GM12878 (cell line): ENCODE measurements around the gene DENND10. TPM values are rescaled to one million over a fixed set of nuclear protein-coding genes. Genes with fewer than 3 reads are reported as not detected.
A peak's percentile ranks its signal among the peaks of the same experiment; 100 is the strongest.

Experiments
- ATAC-seq: fragments of 200-7000 bp; cut with Tn5 transposase; 3 replicates; pipeline ENCODE4 v1.9.1; 2020; ENCODE audit warnings: mild to moderate bottlenecking, moderate library complexity
- BruUV-seq: library from RNA; stranded (reverse); fragments of 400-500 nt; replicated peaks from 2 replicates; lab custom pipeline; 2021; lab: Mats Ljungman, UMichigan
- CTCF ChIA-PET: fragments of 300-600 bp; sonication (Branson Sonifier 250); formaldehyde crosslinking; extraction: SDS; loops from one replicate; lab custom pipeline; 2021; ENCODE audit warnings: inconsistent platforms; lab: Yijun Ruan, JAX
- POLR2A ChIA-PET: fragments of 350-600 bp; formaldehyde crosslinking; extraction: SDS; loops from one replicate; lab custom pipeline; 2021; ENCODE audit warnings: inconsistent platforms; lab: Charles Lee
- RAD21 ChIA-PET: fragments of 300-600 bp; sonication (Branson Sonifier 250); formaldehyde crosslinking; loops from one replicate; lab custom pipeline; 2023; ENCODE audit warnings: antibody characterized with exemption; ENCODE audit not compliant: unreplicated experiment; lab: Charles Lee
- SMC1A ChIA-PET: fragments of 300-600 bp; sonication (Branson Sonifier 250); formaldehyde crosslinking; loops from one replicate; lab custom pipeline; 2023; ENCODE audit not compliant: unreplicated experiment, uncharacterized antibody; lab: Charles Lee
- DNase-seq: peaks from one replicate; pipeline ENCODE4 v3.0.0-alpha.2; 2011; ENCODE audit warnings: low read depth, low spot score
- FAIRE-seq: peaks from 3 replicates; lab custom pipeline; 2011; peaks lifted over from hg19 to GRCh38; lab: Jason Lieb, UNC
- H2AFZ ChIP-seq: 2 replicates; pipeline ENCODE4 v1.6.0; 2011; ENCODE audit warnings: low read depth, low read length, control low read depth; ENCODE audit not compliant: control insufficient read depth
- H3K27ac ChIP-seq: 2 replicates; pipeline ENCODE4 v1.5.1; 2011; ENCODE audit warnings: control low read depth; ENCODE audit not compliant: control insufficient read depth, insufficient read depth
- H3K27me3 ChIP-seq, 2 experiments: replicated peaks in 1 of 2; 2 replicates each; pipeline versions ENCODE4 v1.6.0 to v1.6.1; 2011; ENCODE audit warnings: low read length in 1 of 2; ENCODE audit not compliant: control insufficient read depth in 2 of 2, insufficient read depth in 2 of 2
- H3K36me3 ChIP-seq, 2 experiments: 2 replicates each; pipeline ENCODE4 v1.5.1; 2011; ENCODE audit warnings: low read length in 1 of 2; ENCODE audit not compliant: control insufficient read depth in 2 of 2, insufficient read depth in 2 of 2
- H3K4me1 ChIP-seq: 2 replicates; pipeline ENCODE4 v1.6.1; 2011; ENCODE audit warnings: mild to moderate bottlenecking, low read length, moderate library complexity, mixed read lengths; ENCODE audit not compliant: control insufficient read depth, insufficient read depth
- H3K4me2 ChIP-seq: 2 replicates; pipeline ENCODE4 v1.6.0; 2011; ENCODE audit warnings: control low read depth; ENCODE audit not compliant: control insufficient read depth, insufficient read depth
- H3K4me3 ChIP-seq: fragments of 200-600 bp; sonication (generic); 2 replicates; pipeline ENCODE4 v1.5.1; 2016
- H3K79me2 ChIP-seq: 2 replicates; pipeline ENCODE4 v1.6.0; 2011; ENCODE audit warnings: low read length; ENCODE audit not compliant: control insufficient read depth, insufficient read depth
- H3K9ac ChIP-seq: 2 replicates; pipeline ENCODE4 v1.8.0; 2011; ENCODE audit warnings: low read length, control low read depth, mixed read lengths; ENCODE audit not compliant: control insufficient read depth, insufficient read depth
- H3K9me3 ChIP-seq: replicated peaks from 3 replicates; pipeline ENCODE4 v1.5.1; 2011; ENCODE audit warnings: mild to moderate bottlenecking, low read length; ENCODE audit not compliant: control insufficient read depth, insufficient read depth
- H4K20me1 ChIP-seq: 2 replicates; pipeline ENCODE4 v1.6.0; 2011; ENCODE audit not compliant: control insufficient read depth, insufficient read depth
- ESRRA ChIP-seq: IDR thresholded peaks from 2 replicates; pipeline ENCODE4 v1.6.1; 2012; ENCODE audit warnings: mild to moderate bottlenecking, low read length, improper control_type of control experiment
- FOXM1 ChIP-seq: IDR thresholded peaks from 2 replicates; pipeline ENCODE4 v1.6.1; 2012; ENCODE audit warnings: low read depth, mild to moderate bottlenecking, inconsistent platforms, low read length, moderate library complexity
- KDM1A ChIP-seq: fragments of 200-600 bp; sonication (generic); IDR thresholded peaks from 2 replicates; pipeline ENCODE4 v1.6.1; 2016; ENCODE audit warnings: borderline replicate concordance
- MEF2A ChIP-seq: IDR thresholded peaks from 2 replicates; pipeline ENCODE4 v1.6.1; 2011; ENCODE audit warnings: low read depth, mild to moderate bottlenecking, low read length, moderate library complexity; ENCODE audit not compliant: insufficient read depth
- PAX5 ChIP-seq: IDR thresholded peaks from 2 replicates; pipeline ENCODE4 v1.6.1; 2011; ENCODE audit warnings: low read depth, low read length, borderline replicate concordance
- RELA ChIP-seq: fragments of 450-650 bp; IDR thresholded peaks from 2 replicates; pipeline ENCODE4 v1.8.0; 2014; ENCODE audit warnings: borderline replicate concordance; ENCODE audit not compliant: partially characterized antibody
- SMAD5 ChIP-seq: IDR thresholded peaks from 2 replicates; pipeline ENCODE4 v1.6.1; 2016; ENCODE audit warnings: antibody characterized with exemption, low read depth
- SREBF1 ChIP-seq: IDR thresholded peaks from 2 replicates; pipeline ENCODE4 v1.6.1; 2012; ENCODE audit warnings: mild to moderate bottlenecking, low read length
- STAT3 ChIP-seq: IDR thresholded peaks from 2 replicates; pipeline ENCODE4 v1.6.1; 2011; ENCODE audit warnings: low read depth, low read length, improper control_type of control experiment
- SUZ12 ChIP-seq: fragments of 200-600 bp; sonication (generic); IDR thresholded peaks from one replicate; pipeline ENCODE4 v1.6.1; 2018; ENCODE audit warnings: antibody characterized with exemption, mild to moderate bottlenecking; ENCODE audit not compliant: unreplicated experiment
- WGBS: methylation state at CpG from one replicate; pipeline ENCODE4 v1.1.6; 2016; ENCODE audit warnings: low lambda C conversion rate; ENCODE audit not compliant: insufficient replicate concordance, insufficient coverage; ENCODE audit errors: missing lambda C conversion rate; 5-methylcytosine and 5-hydroxymethylcytosine counted together
- in situ Hi-C: fragments of 300-500 bp; cut with MboI; formaldehyde crosslinking; loops from 9 replicates; pipeline ENCODE4 v1.14.3; 2018; ENCODE audit warnings: mixed read lengths
- intact Hi-C: fragments of 100-400 bp; cut with micrococcal nuclease; formaldehyde crosslinking; loops from one replicate; pipeline ENCODE4 v1.14.2; 2022; ENCODE audit not compliant: unreplicated experiment
- polyA plus RNA-seq, 11 experiments: library from polyadenylated mRNA; depleted of rRNA in 4 of 11; unstranded in 6 of 11; stranded (reverse) in 5 of 11; fragments of >200 nt; fragmentation: Nextera tagmentation in 4 of 11; fragmentation: Illumina TruSeq in 1 of 11; extraction: Ambion mirVana in 4 of 11; extraction: Trizol in 1 of 11; gene quantifications; 1 replicate in 1 of 11; 2 replicates in 10 of 11; pipeline versions ENCODE4 v1.2.1 to v1.2.3, GENCODE V29; 2011 to 2016; ENCODE audit warnings: inconsistent platforms in 2 of 11, missing spikeins in 2 of 11, low read depth in 1 of 11
- total RNA-seq, 4 experiments: library from RNA; depleted of rRNA in 3 of 4; stranded (reverse); fragments of >200 nt in 3 of 4; fragmentation: Illumina TruSeq in 1 of 4; extraction: Trizol in 1 of 4; gene quantifications; 2 replicates each; pipeline versions ENCODE4 v1.2.1 to v1.2.3, GENCODE V29; 2013 to 2021
- TF ChIP-seq, protein P1 (sequence below): fragments of 450-650 bp; formaldehyde crosslinking; IDR thresholded peaks from 2 replicates; pipeline ENCODE4 v1.5.0; 2022; ENCODE audit warnings: mild to moderate bottlenecking, missing genetic modification characterization

The DENND10 gene
- total and polyA plus RNA-seq, 10 of the 15 experiments (the other 5 are each of a cell fraction or from before 2014, with no cell fraction given): 21.5 to 39.8 (median 26.2) TPM

DNA sequence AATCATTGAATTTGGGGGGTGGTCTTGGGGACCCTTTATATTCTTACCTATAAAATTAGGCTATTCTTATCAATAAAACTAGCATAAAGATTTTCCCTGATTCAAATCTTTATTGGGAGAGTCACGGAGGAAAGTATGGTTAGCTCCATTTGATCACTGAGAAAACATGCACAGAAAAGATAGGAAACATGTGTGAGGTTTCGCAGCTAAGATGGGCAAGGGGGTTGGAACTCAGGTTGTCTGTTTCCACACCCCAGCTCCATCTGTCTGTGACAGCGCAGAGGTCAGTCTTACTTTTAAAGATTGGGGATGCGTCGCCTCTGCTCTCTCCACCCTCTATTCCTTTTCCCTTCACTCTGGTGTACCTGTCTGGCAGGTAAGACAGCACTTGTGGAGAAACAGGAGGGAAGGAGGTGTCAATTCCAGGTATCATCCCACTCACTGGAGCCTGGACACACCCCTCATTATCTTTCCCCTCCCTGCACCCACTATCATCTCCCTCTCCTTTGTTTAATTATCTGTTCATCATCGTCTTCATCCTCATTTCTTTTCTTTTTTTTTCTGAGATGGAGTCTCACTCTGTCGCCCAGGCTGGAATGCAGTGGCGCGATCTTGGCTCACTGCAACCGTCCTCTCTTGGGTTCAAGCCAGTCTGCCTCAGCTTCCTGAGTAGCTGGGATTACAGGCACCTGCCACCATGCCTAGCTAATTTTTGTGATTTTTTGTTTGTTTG lies 2.4 kb upstream of the DENND10 start:
- Histone ChIP-seq H3K9ac (no peak overlapping the region), H3K27ac (no peak overlapping the region), H3K4me1 (peaks cover 5% of the 10 kb centered on the region), H3K27me3 (no peaks in the 10 kb centered on the region), H3K4me3 (no peak overlapping the region), H3K9me3 (no peaks in the 10 kb centered on the region), H3K79me2 (peaks cover 6% of the 10 kb centered on the region), H4K20me1 (no peaks in the 10 kb centered on the region), H3K36me3 (no peaks in the 10 kb centered on the region), H2AFZ (no peak overlapping the region; the same call in 1 of the 2 replicates), H3K4me2 (no peak overlapping the region; the same call in 1 of the 2 replicates)
- ChIA-PET RAD21 (interaction anchor here (0.8 to 1.8 kb wide), 3 partner anchors 14 to 19 kb away, joined by 3 to 6 read pairs (median 4); no protein-coding TSS in a partner anchor), CTCF (interaction anchor here (1.1 to 1.4 kb wide), 2 partner anchors 15 to 106 kb away, joined by 4 read pairs; partner anchors contain the start of gene GRK5), SMC1A (interaction anchor here (0.7 to 2.1 kb wide), 6 partner anchors 10 to 63 kb away, joined by 3 to 6 read pairs (median 3); no protein-coding TSS in a partner anchor), POLR2A (interaction anchor here (0.6 to 2.9 kb wide), 7 partner anchors 19 to 63 kb away, joined by 3 to 12 read pairs (median 7); partner anchors contain the start of genes EIF3A and SFXN4)
- FAIRE-seq: no peak
- 68% methylated on average over 10 of the region's 10 CpGs for WGBS
- TF ChIP-seq KDM1A (no peak), SMAD5 (no peak), SUZ12 (no peak)
- intact Hi-C loops: no loop called here
- DNase-seq: no peak
- no TSS peak for BruUV-seq
- no peak for ATAC-seq
- in situ Hi-C loops: no loop called here

DNA sequence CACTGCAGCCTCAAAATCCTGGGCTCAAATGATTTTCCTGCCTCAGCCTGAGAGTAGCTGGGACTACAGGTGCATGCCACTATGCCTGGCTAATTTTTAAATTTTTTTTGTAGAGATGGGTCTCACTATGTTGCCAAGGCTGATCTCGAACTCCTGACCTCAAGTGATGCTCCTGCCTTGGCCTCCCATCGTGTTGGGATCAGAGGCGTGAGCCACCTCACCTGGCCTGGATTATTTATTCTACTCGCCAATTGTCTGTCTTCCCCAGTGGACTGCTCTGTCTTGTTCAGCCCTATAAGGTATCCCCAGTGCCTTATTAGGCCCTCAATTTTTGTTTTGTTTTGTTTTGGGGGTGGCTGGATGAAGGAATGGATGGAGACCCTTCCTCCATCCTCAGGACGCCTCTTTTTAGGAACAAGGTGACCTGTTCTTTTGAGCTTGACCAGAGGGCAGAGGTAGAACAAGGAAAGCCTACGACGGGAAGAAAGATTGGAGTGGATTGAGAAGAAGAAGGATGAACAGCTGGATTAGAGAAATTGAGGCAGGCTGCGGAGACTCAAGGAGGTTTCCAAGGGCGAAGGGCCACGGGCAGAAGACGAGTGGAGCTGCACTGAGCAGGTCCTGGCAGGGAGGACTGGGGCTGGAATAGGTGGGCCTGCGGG lies 541 bp upstream of the DENND10 start:
- in situ Hi-C loops (no loop called here), intact Hi-C loops (no loop called here)
- ChIA-PET CTCF (interaction anchor here (1.0 to 1.1 kb wide), 3 partner anchors 17 to 340 kb away, joined by 3 to 4 read pairs (median 3); partner anchors contain the start of gene SFXN4), POLR2A (interaction anchor here (0.5 to 2.9 kb wide), 10 partner anchors 8 to 367 kb away, joined by 3 to 12 read pairs (median 4); partner anchors contain the start of gene SFXN4), SMC1A (interaction anchor here (0.7 to 2.5 kb wide), 3 partner anchors 10 to 28 kb away, joined by 3 to 9 read pairs (median 3); no protein-coding TSS in a partner anchor), RAD21 (interaction anchor here (0.7 to 1.9 kb wide), 5 partner anchors 9 to 28 kb away, joined by 3 to 8 read pairs (median 4); no protein-coding TSS in a partner anchor)
- H3K79me2 ChIP-seq: peaks cover 6% of the 10 kb centered on the region
- peaks cover 5% of the 10 kb centered on the region for H3K4me1 ChIP-seq
- H3K4me2 ChIP-seq: no peak overlapping the region
- 55% methylated on average over 12 of the region's 12 CpGs for WGBS
- H3K27ac ChIP-seq: no peak overlapping the region
- no peak overlapping the region for H3K9ac ChIP-seq
- H3K27me3 ChIP-seq: no peaks in the 10 kb centered on the region
- no peak overlapping the region for H3K4me3 ChIP-seq
- BruUV-seq: no TSS peak
- ATAC-seq (no peak), DNase-seq (no peak), FAIRE-seq (no peak)
- H3K9me3 ChIP-seq: no peaks in the 10 kb centered on the region
- peak overlapping the region; percentile 33; the same call in 1 of the 2 replicates for H2AFZ ChIP-seq
- no peaks in the 10 kb centered on the region for H4K20me1 ChIP-seq
- no peaks in the 10 kb centered on the region for H3K36me3 ChIP-seq
- TF ChIP-seq MEF2A (no peak), FOXM1 (no peak), STAT3 (no peak), SMAD5 (no peak), SREBF1 (no peak), ESRRA (no peak), PAX5 (no peak), RELA (no peak)
- TF ChIP-seq, protein P1, sequence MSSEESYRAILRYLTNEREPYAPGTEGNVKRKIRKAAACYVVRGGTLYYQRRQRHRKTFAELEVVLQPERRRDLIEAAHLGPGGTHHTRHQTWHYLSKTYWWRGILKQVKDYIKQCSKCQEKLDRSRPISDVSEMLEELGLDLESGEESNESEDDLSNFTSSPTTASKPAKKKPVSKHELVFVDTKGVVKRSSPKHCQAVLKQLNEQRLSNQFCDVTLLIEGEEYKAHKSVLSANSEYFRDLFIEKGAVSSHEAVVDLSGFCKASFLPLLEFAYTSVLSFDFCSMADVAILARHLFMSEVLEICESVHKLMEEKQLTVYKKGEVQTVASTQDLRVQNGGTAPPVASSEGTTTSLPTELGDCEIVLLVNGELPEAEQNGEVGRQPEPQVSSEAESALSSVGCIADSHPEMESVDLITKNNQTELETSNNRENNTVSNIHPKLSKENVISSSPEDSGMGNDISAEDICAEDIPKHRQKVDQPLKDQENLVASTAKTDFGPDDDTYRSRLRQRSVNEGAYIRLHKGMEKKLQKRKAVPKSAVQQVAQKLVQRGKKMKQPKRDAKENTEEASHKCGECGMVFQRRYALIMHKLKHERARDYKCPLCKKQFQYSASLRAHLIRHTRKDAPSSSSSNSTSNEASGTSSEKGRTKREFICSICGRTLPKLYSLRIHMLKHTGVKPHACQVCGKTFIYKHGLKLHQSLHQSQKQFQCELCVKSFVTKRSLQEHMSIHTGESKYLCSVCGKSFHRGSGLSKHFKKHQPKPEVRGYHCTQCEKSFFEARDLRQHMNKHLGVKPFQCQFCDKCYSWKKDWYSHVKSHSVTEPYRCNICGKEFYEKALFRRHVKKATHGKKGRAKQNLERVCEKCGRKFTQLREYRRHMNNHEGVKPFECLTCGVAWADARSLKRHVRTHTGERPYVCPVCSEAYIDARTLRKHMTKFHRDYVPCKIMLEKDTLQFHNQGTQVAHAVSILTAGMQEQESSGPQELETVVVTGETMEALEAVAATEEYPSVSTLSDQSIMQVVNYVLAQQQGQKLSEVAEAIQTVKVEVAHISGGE (CRISPR knock-in tag): no peak
